Measurements from ENCODE around the gene KRTAP2-1. TPM values are rescaled to one million over a fixed set of nuclear protein-coding genes. Genes with fewer than 3 reads are reported as not detected.
"Not testable (repeated sequence)": the region's sequence is repeated elsewhere in the genome, so short reads cannot be mapped to it uniquely, and the experiment has no call there.

KRTAP2-1 gene
- total RNA-seq, 1 experiment from 2014 or later, result not detected

- DNase-seq (ENCODE audit: low read depth), result no peak
Observed at GRCh38 chr17:41012326-41013120, 34.6 kb downstream of the KRTAP2-1 start.

- DNase-seq (ENCODE audit: low read depth), result no peak
Observed at GRCh38 chr17:41010441-41010840, 36.7 kb downstream of the KRTAP2-1 start.

- no peak for DNase-seq (ENCODE audit: low read depth)
Observed at GRCh38 chr17:41009936-41010335, 37.2 kb downstream of the KRTAP2-1 start.

GRCh38 chr17:41009301-41009760, 37.8 kb downstream of the KRTAP2-1 start:
- peak; percentile 34 for DNase-seq (ENCODE audit: low read depth)

- no peak for DNase-seq (ENCODE audit: low read depth)
Observed at GRCh38 chr17:41008811-41009210, 38.3 kb downstream of the KRTAP2-1 start, which contains the start of gene KRTAP3-1. Gene KRTAP3-1 (minus strand): TSS chr17:41009128. CDS start chr17:41009074, 54 bp downstream.

GRCh38 chr17:41004397-41004796, 42.7 kb downstream of the KRTAP2-1 start:
- DNase-seq (ENCODE audit: low read depth), result no peak

GRCh38 chr17:41003926-41004325, 43.2 kb downstream of the KRTAP2-1 start:
- DNase-seq (ENCODE audit: low read depth), result no peak

- DNase-seq (ENCODE audit: low read depth), result no peak
Observed at GRCh38 chr17:41002814-41003213, 44.3 kb downstream of the KRTAP2-1 start.

- DNase-seq (ENCODE audit: low read depth), result no peak
Observed at GRCh38 chr17:41001795-41002194, 45.3 kb downstream of the KRTAP2-1 start.

- DNase-seq (ENCODE audit: low read depth), result not testable (repeated sequence)
Observed at GRCh38 chr17:40999563-40999962, 47.6 kb downstream of the KRTAP2-1 start, which contains the start of gene KRTAP3-2. Gene KRTAP3-2 (minus strand): TSS chr17:40999906. CDS start chr17:40999853, 53 bp downstream.

GRCh38 chr17:40997361-40997760, 49.8 kb downstream of the KRTAP2-1 start:
- no peak for DNase-seq (ENCODE audit: low read depth)

- DNase-seq (ENCODE audit: low read depth), result peak; percentile 79
Observed at GRCh38 chr17:40996829-40997228, 50.3 kb downstream of the KRTAP2-1 start.

Other genes starting within 250 kb of the KRTAP2-1 start
- not detected in 2 replicates for gene KRT28, start 247.4 kb downstream of the KRTAP2-1 start, total RNA-seq (2014; rRNA removed; shearing (Covaris generic))
- 42.0 and 66.9 TPM in 2 replicates for gene KRT10, start 224.7 kb downstream of the KRTAP2-1 start, total RNA-seq (2014; rRNA removed; shearing (Covaris generic))
- not detected in 2 replicates for gene KRT12, start 180.1 kb downstream of the KRTAP2-1 start, total RNA-seq (2014; rRNA removed; shearing (Covaris generic))
- gene KRT20, start 162.1 kb downstream of the KRTAP2-1 start, total RNA-seq (2014; rRNA removed; shearing (Covaris generic)), result 0.17 TPM in 1 of 2 replicates, not detected in the other
- not detected in 2 replicates for gene KRT23, start 109.7 kb downstream of the KRTAP2-1 start, total RNA-seq (2014; rRNA removed; shearing (Covaris generic))
- gene KRT39, start 80.4 kb downstream of the KRTAP2-1 start, total RNA-seq (2014; rRNA removed; shearing (Covaris generic)), result 0.20 TPM in 1 of 2 replicates, not detected in the other
- not detected in 2 replicates for gene KRT40, start 63.0 kb downstream of the KRTAP2-1 start, total RNA-seq (2014; rRNA removed; shearing (Covaris generic))
- 0.22 TPM in 1 of 2 replicates, not detected in the other for gene KRTAP3-3, start 53.2 kb downstream of the KRTAP2-1 start, total RNA-seq (2014; rRNA removed; shearing (Covaris generic))
- gene KRTAP3-2, start 47.4 kb downstream of the KRTAP2-1 start, total RNA-seq (2014; rRNA removed; shearing (Covaris generic)), result not detected in 2 replicates
- gene KRTAP3-1, start 38.2 kb downstream of the KRTAP2-1 start, total RNA-seq (2014; rRNA removed; shearing (Covaris generic)), result 0.64 and 0.71 TPM in 2 replicates
- 3.2 and 5.7 TPM in 2 replicates for gene KRTAP1-5, start 20.1 kb downstream of the KRTAP2-1 start, total RNA-seq (2014; rRNA removed; shearing (Covaris generic))
- not detected in 2 replicates for gene KRTAP1-4, start 17.1 kb downstream of the KRTAP2-1 start, total RNA-seq (2014; rRNA removed; shearing (Covaris generic))
- gene KRTAP1-3, start 12.4 kb downstream of the KRTAP2-1 start, total RNA-seq (2014; rRNA removed; shearing (Covaris generic)), result not detected in 2 replicates
- gene KRTAP1-1, start 5.9 kb downstream of the KRTAP2-1 start, total RNA-seq (2014; rRNA removed; shearing (Covaris generic)), result not detected in 2 replicates
- not detected in 2 replicates for gene KRTAP2-2, start 7.9 kb upstream of the KRTAP2-1 start, total RNA-seq (2014; rRNA removed; shearing (Covaris generic))
- 0.34 and 3.2 TPM in 2 replicates for gene KRTAP2-3, start 12.8 kb upstream of the KRTAP2-1 start, total RNA-seq (2014; rRNA removed; shearing (Covaris generic))
- gene KRTAP2-4, start 18.6 kb upstream of the KRTAP2-1 start, total RNA-seq (2014; rRNA removed; shearing (Covaris generic)), result not detected in 2 replicates
- gene KRTAP4-7, start 36.8 kb upstream of the KRTAP2-1 start, total RNA-seq (2014; rRNA removed; shearing (Covaris generic)), result not detected in 2 replicates
- 0.10 TPM in 1 of 2 replicates, not detected in the other for gene KRTAP4-8, start 50.8 kb upstream of the KRTAP2-1 start, total RNA-seq (2014; rRNA removed; shearing (Covaris generic))
- gene KRTAP4-16, start 54.9 kb upstream of the KRTAP2-1 start, total RNA-seq (2014; rRNA removed; shearing (Covaris generic)), result not detected in 2 replicates
- not detected in 2 replicates for gene KRTAP4-9, start 58.1 kb upstream of the KRTAP2-1 start, total RNA-seq (2014; rRNA removed; shearing (Covaris generic))
- not detected in 2 replicates for gene KRTAP4-11, start 71.1 kb upstream of the KRTAP2-1 start, total RNA-seq (2014; rRNA removed; shearing (Covaris generic))
- not detected in 2 replicates for gene KRTAP4-12, start 76.9 kb upstream of the KRTAP2-1 start, total RNA-seq (2014; rRNA removed; shearing (Covaris generic))
- not detected in 2 replicates for gene KRTAP4-6, start 93.2 kb upstream of the KRTAP2-1 start, total RNA-seq (2014; rRNA removed; shearing (Covaris generic))
- not detected in 2 replicates for gene KRTAP4-5, start 102.5 kb upstream of the KRTAP2-1 start, total RNA-seq (2014; rRNA removed; shearing (Covaris generic))
- gene KRTAP4-4, start 113.4 kb upstream of the KRTAP2-1 start, total RNA-seq (2014; rRNA removed; shearing (Covaris generic)), result not detected in 2 replicates
- gene KRTAP4-3, start 120.9 kb upstream of the KRTAP2-1 start, total RNA-seq (2014; rRNA removed; shearing (Covaris generic)), result not detected in 2 replicates
- not detected in 2 replicates for gene KRTAP4-2, start 130.9 kb upstream of the KRTAP2-1 start, total RNA-seq (2014; rRNA removed; shearing (Covaris generic))
- not detected in 2 replicates for gene KRTAP4-1, start 137.6 kb upstream of the KRTAP2-1 start, total RNA-seq (2014; rRNA removed; shearing (Covaris generic))
- gene KRTAP9-1, start 142.6 kb upstream of the KRTAP2-1 start, total RNA-seq (2014; rRNA removed; shearing (Covaris generic)), result not detected in 2 replicates
- gene KRTAP9-2, start 179.3 kb upstream of the KRTAP2-1 start, total RNA-seq (2014; rRNA removed; shearing (Covaris generic)), result not detected in 2 replicates
- not detected in 2 replicates for gene KRTAP9-3, start 185.1 kb upstream of the KRTAP2-1 start, total RNA-seq (2014; rRNA removed; shearing (Covaris generic))
- not detected in 2 replicates for gene KRTAP9-8, start 190.7 kb upstream of the KRTAP2-1 start, total RNA-seq (2014; rRNA removed; shearing (Covaris generic))
- not detected in 2 replicates for gene KRTAP9-4, start 202.4 kb upstream of the KRTAP2-1 start, total RNA-seq (2014; rRNA removed; shearing (Covaris generic))
- not detected in 2 replicates for gene KRTAP9-9, start 208.1 kb upstream of the KRTAP2-1 start, total RNA-seq (2014; rRNA removed; shearing (Covaris generic))
- gene KRTAP9-6, start 218.1 kb upstream of the KRTAP2-1 start, total RNA-seq (2014; rRNA removed; shearing (Covaris generic)), result not detected in 2 replicates
- gene KRTAP9-7, start 228.4 kb upstream of the KRTAP2-1 start, total RNA-seq (2014; rRNA removed; shearing (Covaris generic)), result not detected in 2 replicates

Data from M059J (cell line).